HG03354 (cell line): ENCODE measurements around the gene NECAB2.

ENCODE experiments used
- ATAC-seq: cut with Tn5 transposase; IDR thresholded peaks from one replicate; pipeline ENCODE4 v1.9.1; 2021; ENCODE audit warnings: mild to moderate bottlenecking; ENCODE audit not compliant: unreplicated experiment, poor library complexity, severe bottlenecking

NECAB2 gene

GRCh38 chr16:84038469-84038868, 70.4 kb downstream of the NECAB2 start:
- ATAC-seq, result no peak

- no peak for ATAC-seq
These were observed 71.7 kb downstream of the NECAB2 start for GRCh38 chr16:84039696-84040095.

GRCh38 chr16:84040226-84040822, 72.3 kb downstream of the NECAB2 start:
- no peak for ATAC-seq

- ATAC-seq, result no peak
These were observed 73.1 kb downstream of the NECAB2 start for GRCh38 chr16:84040823-84041820.

- no peak for ATAC-seq
These were observed 73.8 kb downstream of the NECAB2 start for GRCh38 chr16:84041881-84042280.

GRCh38 chr16:84042308-84042878, 74.3 kb downstream of the NECAB2 start, which contains the start of gene SLC38A8:
Gene SLC38A8 (minus strand): TSS chr16:84042795. CDS start chr16:84042157, 638 bp downstream.
- ATAC-seq, result no peak

GRCh38 chr16:84042879-84043485, 74.9 kb downstream of the NECAB2 start:
- no peak for ATAC-seq

- ATAC-seq, result no peak
These were observed 75.6 kb downstream of the NECAB2 start for GRCh38 chr16:84043486-84044117.

GRCh38 chr16:84044118-84044488, 76.1 kb downstream of the NECAB2 start:
- no peak for ATAC-seq

- no peak for ATAC-seq
These were observed 77.2 kb downstream of the NECAB2 start for GRCh38 chr16:84045001-84045817.

GRCh38 chr16:84045818-84046470, 77.9 kb downstream of the NECAB2 start:
- ATAC-seq, result no peak

- ATAC-seq, result no peak
These were observed 79.2 kb downstream of the NECAB2 start for GRCh38 chr16:84047206-84047605.

GRCh38 chr16:84047626-84048025, 79.6 kb downstream of the NECAB2 start:
- ATAC-seq, result no peak

GRCh38 chr16:84048270-84048669, 80.2 kb downstream of the NECAB2 start:
- no peak for ATAC-seq

GRCh38 chr16:84048871-84049270, 80.8 kb downstream of the NECAB2 start:
- ATAC-seq, result no peak

GRCh38 chr16:84049403-84050060, 81.5 kb downstream of the NECAB2 start:
- no peak for ATAC-seq

- no peak for ATAC-seq
These were observed 82.3 kb downstream of the NECAB2 start for GRCh38 chr16:84050316-84050715.

GRCh38 chr16:84052071-84052622, 84.1 kb downstream of the NECAB2 start:
- ATAC-seq, result no peak
